HL-60/S4 treated with retinoic acid at 250 ng/mL for 4 days and 3 days (cell line): ENCODE data around the gene SPOP.
"Not testable (repeated sequence)": the region's sequence is repeated elsewhere in the genome, so short reads cannot be mapped to it uniquely, and the experiment has no call there.

Experiments
- in situ Hi-C: fragments of 300-500 bp; cut with MboI; formaldehyde crosslinking; loops from 2 replicates; pipeline ENCODE4 v1.7.0; 2022; ENCODE audit warnings: low sequenced_read_pairs

SPOP gene

DNA sequence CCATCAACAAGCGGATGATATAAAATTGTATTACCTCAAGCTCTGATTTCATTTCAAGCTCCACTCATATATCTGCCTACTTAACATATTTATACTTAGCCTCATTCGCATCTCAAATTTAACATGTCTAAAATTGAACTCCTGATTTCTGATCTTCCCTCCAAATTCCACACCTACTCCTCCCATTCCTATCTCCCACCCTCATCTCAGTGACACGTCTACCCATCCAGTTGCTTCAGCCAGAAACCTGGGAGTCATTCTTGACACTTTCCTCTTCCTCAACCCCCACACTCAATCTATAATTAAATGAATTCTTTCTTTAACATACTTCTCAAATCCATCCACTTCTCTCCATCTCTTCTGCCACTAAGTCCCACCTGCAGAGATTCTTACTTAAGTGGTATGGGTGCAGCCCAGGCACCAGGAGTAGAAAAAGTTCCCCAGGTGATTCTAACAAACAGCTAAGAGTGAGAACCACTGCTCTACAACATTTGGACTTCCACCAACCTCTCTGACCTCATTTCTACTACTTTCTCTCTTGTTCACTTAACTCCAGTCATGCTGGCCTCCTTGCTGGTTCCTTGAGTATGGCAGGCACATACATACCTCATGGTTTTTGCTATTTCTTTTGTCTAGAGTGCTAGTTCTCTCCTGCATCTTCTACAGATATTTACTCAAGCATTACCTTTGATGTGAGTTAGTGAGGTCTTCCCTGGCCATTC lies 18.1 kb downstream of the SPOP start:
- in situ Hi-C loops = no loop called here

DNA sequence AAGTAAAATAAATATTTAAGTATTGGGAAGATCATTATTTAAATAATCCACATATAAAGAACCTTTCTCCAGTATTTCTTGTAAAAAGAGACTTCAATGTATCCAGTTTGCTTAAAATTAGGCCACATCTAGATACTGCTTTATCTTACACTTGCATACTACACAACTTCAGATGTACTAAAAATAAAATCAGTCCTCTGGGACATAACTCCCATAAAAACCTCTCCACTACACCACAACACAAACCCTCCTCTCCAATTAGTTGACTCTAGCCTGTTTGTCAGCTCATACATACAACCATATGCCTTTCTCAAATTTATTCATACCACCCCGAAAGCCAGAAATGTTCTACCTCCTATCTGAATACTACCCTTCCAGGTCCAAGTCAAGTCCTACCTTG lies 21.6 kb downstream of the SPOP start:
- in situ Hi-C loops = no loop called here

DNA sequence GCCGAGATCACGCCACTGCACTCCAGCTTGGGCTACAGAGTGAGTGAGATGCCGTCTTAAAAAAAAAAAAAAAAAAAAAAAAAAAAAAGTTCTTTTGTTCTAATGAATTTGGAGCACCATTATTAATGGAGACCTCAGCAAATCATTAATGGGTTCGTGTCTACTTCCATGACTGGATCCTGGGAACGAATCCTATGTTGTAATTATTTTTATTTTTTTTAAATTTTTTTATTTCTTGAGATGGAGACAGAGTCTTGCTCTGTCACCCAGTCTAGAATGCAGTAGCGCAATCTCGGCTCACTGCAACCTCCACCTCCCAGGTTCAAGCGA lies 30.7 kb downstream of the SPOP start:
- in situ Hi-C loops = no loop called here

GRCh38 chr17:49646391-49647255 lies 31.3 kb downstream of the SPOP start:
- in situ Hi-C loops = no loop called here

- in situ Hi-C loops = not testable (repeated sequence)
Measured at GRCh38 chr17:49646056-49646390, 31.9 kb downstream of the SPOP start.

GRCh38 chr17:49645654-49646053 lies 32.2 kb downstream of the SPOP start:
- in situ Hi-C loops = no loop called here

GRCh38 chr17:49640556-49640955 lies 37.3 kb downstream of the SPOP start:
- in situ Hi-C loops = no loop called here

DNA sequence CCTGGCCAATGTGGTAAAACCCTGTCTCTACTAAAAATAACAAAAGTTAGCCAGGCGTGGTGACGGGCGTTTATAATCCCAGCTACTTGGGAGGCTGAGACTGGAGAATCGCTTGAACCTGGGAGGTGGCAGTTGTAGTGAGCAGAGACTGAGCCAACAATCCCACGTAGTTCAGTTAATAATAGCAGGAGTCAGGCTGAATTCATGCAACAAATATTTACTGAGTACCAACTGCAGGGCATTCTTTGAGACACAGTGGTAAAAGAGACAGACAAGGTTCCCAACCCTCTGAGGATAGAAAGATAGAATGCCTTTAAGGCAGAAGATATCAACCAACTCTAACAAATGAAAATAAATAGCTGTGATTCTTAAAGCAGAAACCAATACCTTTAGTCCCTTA lies 39.1 kb downstream of the SPOP start:
- in situ Hi-C loops = no loop called here

DNA sequence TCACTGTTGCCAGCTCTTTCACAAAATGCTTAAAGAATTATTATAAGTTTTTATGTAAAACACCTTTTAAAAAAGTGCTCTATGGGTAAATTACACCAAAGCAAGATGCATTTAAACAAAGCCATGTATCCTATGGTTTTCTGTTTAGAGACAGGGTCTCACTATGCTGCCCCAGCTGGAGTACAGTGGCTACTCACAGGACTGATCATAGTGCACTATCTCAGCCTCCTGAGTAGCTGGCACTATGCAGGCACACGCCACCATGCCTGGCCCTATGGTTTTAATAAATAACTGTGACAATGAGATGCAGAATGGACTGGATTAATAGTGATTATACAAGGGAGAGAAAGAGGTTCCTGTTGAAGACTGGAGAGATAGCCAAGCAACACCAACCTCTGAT lies 40.2 kb downstream of the SPOP start:
- in situ Hi-C loops = no loop called here

DNA sequence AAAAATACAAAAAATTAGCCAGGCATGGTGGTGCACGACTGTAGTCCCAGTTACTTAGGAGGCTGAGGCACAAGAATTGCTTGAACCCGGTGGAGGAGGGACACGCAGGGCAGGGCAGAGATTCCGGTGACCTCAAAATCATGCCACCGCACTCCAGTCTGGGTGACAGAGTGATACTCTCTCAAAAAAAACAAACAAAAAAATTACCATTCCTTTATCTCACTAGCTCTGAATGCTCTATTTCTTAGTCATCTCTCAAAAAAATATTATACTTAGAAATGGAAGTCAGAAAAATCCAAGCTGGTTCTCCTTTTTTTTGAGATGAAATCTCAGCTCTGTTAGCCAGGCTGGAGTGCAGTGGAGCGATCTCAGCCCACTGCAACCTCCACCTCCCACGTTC lies 40.8 kb downstream of the SPOP start:
- in situ Hi-C loops = no loop called here

DNA sequence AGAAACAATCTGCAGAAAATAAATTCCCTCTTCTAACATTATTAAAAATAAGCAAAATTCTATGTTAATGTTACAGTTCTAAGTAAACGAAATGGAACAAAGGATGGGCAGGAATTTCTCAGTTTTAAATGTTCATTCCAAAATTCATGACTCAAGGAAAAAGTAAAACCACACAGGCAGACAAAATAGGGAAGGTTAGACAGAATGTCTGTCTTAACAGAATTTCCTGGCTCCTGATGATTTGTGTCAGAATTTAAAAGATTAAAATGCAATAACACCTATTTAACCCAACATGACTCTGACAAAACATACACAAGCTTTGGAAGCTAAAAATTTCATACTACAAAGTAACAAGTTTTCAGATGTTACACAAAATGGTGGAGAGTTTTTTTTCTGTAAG lies 42.8 kb downstream of the SPOP start:
- in situ Hi-C loops = no loop called here

GRCh38 chr17:49634485-49634860 lies 43.4 kb downstream of the SPOP start:
- in situ Hi-C loops = no loop called here

GRCh38 chr17:49633762-49634484 lies 44.0 kb downstream of the SPOP start:
- in situ Hi-C loops = no loop called here

DNA sequence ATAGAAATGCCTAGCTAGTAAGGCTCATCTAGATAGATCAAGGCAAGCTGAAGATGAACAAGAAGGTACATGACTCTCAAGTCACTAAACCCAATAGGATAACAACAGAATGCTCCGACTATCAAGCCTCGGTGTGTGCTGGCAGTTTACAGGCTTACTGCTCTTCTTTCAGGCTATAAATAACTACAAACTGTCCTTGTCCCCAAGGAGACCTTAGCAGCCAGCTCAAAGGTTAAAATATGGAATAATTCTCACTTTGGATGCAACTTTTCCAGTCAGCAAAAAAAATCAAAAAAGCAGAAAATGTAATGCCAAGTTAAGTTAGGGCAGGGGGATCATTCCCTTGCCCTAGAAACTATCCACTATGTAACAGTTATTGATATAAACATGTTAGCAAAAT lies 44.6 kb downstream of the SPOP start:
- in situ Hi-C loops = no loop called here

- in situ Hi-C loops = no loop called here
Measured at GRCh38 chr17:49632201-49632600, 45.7 kb downstream of the SPOP start.

DNA sequence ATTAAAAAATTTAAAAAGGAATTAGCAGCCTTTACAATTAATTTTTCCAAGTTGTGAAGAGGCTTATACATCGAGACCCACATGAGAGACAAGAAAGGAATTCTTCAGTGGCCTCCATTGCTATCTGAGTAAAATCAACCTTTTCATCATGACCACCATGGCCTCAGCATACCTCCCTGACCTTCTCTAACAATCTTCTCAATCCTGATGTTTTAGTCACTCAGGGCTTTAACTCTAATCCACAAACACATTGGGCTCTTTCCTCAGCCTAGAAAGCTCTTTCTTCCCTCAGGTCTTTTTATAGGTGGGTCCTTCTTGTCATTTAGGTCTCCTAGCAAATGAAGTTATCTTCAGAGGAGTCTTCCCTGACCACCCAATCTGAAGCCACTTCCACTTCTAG lies 46.4 kb downstream of the SPOP start:
- in situ Hi-C loops = no loop called here

DNA sequence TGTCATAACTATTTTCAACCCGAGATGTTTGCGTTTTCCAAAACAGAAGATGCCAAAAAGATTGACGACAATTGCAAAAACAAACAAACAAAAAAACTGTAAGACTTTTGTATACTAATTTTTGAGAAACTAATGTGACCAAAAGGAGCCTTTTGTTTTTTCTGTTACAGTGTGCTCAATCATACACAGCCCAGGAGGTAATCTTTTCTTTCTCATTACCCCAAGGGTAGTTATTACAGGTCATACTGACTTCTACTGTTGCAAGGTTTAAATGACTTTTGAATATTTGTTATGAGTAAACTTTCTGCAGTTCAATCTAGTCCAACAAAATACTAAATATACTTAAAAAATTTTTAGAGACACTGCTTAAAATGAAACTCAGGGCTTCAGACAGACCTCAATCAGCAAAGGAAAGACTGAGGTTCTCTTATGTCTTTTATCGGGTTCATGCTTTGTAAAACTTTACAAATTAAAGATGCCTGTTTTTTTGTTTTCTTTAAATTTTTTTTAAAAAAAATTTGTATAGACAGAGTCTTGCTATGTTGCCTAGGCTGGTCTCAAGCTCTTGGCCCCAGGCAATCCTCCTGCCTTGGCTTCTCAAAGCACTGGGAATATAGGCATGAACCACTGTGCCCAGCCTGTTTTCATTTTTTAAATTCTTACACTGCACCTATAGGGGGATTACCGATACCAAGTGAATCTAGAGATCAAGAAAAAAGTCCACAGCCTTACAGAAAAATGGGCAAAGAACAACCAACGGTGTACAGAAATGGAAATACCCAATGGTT lies 47.6 kb downstream of the SPOP start:
- in situ Hi-C loops = no loop called here

DNA sequence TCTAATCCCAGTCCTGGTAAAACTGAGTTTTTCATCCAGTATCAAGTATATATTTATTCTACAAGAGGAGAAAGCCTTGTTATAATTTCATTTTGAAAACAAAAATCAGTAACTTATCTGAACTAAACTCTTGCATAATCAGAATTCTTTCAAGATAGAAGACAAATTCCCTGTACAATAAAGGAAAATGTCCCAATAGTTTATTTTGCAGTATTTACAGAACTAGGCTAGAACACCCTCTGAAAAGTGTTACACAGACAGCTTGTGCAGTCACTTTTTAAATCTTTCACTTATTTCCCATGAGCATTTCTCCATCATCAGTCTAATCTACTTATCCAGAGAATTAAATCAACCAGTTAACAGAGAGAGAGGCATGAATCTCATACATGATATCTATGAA lies 48.5 kb downstream of the SPOP start:
- in situ Hi-C loops = no loop called here

GRCh38 chr17:49624896-49625295 lies 53.0 kb downstream of the SPOP start:
- in situ Hi-C loops = no loop called here

DNA sequence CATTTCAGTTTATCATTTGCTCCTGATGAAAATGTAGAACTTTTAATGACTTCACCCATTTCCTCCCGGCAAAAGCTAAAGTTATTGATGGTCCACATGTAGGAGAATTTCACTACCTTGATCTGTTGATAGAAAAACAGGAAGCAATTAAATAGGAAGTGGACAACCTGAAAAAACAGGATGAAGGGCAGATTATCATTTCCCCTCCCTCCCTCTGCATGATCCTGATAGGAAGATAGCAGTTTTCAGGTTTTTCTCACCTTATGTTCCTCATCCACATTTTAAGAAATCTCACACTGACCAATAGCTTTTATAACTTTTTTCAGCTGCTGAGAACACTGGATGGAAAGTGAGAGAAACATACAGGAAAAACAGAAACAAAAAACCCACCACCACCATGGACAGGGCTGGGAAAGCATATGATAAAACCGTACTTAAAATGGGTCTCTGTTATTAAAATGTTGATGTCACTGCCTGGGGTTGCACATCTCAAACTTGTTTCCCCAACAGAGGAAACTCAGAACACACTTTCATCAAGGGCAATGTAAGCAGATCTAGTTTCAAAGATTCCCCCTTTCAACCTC lies 55.9 kb downstream of the SPOP start:
- in situ Hi-C loops = no loop called here

DNA sequence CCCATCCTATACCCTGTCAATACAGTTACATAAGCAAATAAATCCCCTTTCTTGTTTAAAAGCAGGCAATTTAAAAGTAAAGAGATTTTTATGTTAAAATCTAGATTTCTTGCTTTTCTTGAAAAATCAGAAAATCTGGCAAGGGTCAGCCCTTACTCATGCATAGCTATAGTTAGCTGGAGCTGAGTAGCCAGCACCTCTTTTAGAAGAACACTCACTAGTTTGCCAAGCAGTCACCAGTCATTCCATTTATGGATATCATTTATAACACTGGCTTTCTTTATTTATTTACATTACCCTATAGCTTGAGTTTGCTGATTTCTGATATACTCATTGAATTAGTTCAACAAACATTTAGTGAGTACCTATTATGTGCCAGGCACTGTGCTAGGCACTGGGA lies 56.5 kb downstream of the SPOP start:
- in situ Hi-C loops = no loop called here
